Testis (tissue), 3 donors: ENCODE data around the gene CHRNB1. TPM values are rescaled to one million over a fixed set of nuclear protein-coding genes. Genes with fewer than 3 reads are reported as not detected.

ENCODE experiments used
- DNase-seq: peaks from one replicate; pipeline ENCODE4 v3.0.0-alpha.2; 2019
- H3K27ac ChIP-seq, 2 donors: fragments of 200-600 bp; sonication (generic); one replicate each; pipeline ENCODE4 v1.5.1; 2019
- H3K27me3 ChIP-seq: fragments of 200-600 bp; sonication (generic); one replicate; pipeline ENCODE4 v1.5.1; 2019
- H3K36me3 ChIP-seq: fragments of 200-600 bp; sonication (generic); one replicate; pipeline ENCODE4 v1.5.1; 2017; ENCODE audit warnings: low read depth; ENCODE audit errors: missing control alignments
- H3K4me1 ChIP-seq: fragments of 200-600 bp; sonication (generic); one replicate; pipeline ENCODE4 v1.5.1; 2019
- H3K4me3 ChIP-seq, 2 donors: fragments of 200-600 bp; sonication (generic); one replicate each; pipeline ENCODE4 v1.5.1; 2017 to 2019
- H3K9me3 ChIP-seq: fragments of 200-600 bp; sonication (generic); one replicate; pipeline ENCODE4 v1.5.1; 2017
- CTCF ChIP-seq, 3 experiments: fragments of 450-650 bp in 2 of 3; fragments of 200-600 bp in 1 of 3; sonication (generic) in 1 of 3; IDR thresholded peaks; one replicate each; pipeline ENCODE4 v1.5.1; 2016 to 2019; ENCODE audit warnings: antibody characterized with exemption in 3 of 3, mild to moderate bottlenecking in 2 of 3, moderate library complexity in 1 of 3
- POLR2A ChIP-seq: fragments of 450-650 bp; IDR thresholded peaks from one replicate; pipeline ENCODE4 v1.6.1; 2017; ENCODE audit warnings: antibody characterized with exemption, mild to moderate bottlenecking, moderate library complexity
- WGBS, 2 donors: methylation state at CpG; one replicate each; pipeline ENCODE4 v1.1.5; 2018; 5-methylcytosine and 5-hydroxymethylcytosine counted together
- intact Hi-C: fragments of 100-400 bp; cut with DNase I; formaldehyde crosslinking; loops from one replicate; pipeline ENCODE4 v1.15.1; 2023; ENCODE audit warnings: low total_unique reads
- polyA plus RNA-seq: library from polyadenylated mRNA; stranded (reverse); fragments of 350-450 nt; fragmentation: Illumina TruSeq; extraction: RNeasy Lipid Tissue Mini Kit (QIAGEN cat#74804); gene quantifications from one replicate; pipeline ENCODE4 v1.2.3, GENCODE V29; 2014; ENCODE audit warnings: low read depth, low replicate concordance; ENCODE audit not compliant: insufficient read depth
- total RNA-seq, 2 donors: library from RNA; depleted of rRNA; stranded (reverse); fragments of >200 nt; gene quantifications; one replicate each; pipeline ENCODE4 v1.2.3, GENCODE V29; 2016

The CHRNB1 gene
- total and polyA plus RNA-seq, 3 donors from 2014 or later, result 6.2 to 7.4 (median 6.9) TPM

- Histone ChIP-seq H3K36me3 (no peaks in the 10 kb centered on the region), H3K27ac (no peak overlapping the region), H3K27me3 (no peaks in the 10 kb centered on the region), H3K9me3 (no peaks in the 10 kb centered on the region), H3K4me1 (no peaks in the 10 kb centered on the region), H3K4me3 (no peak overlapping the region)
- intact Hi-C loops, result no loop called here
- no peak for TF ChIP-seq POLR2A
- TF ChIP-seq CTCF (IDR thresholded peaks at IDR 0.05), result no peak
- 73 to 91% methylated on average over 5 to 18 of the region's 18 CpGs for WGBS, 2 donors
- DNase-seq, result no peak
Observed at GRCh38 chr17:7418472-7419152, 26.2 kb upstream of the CHRNB1 start.

DNA sequence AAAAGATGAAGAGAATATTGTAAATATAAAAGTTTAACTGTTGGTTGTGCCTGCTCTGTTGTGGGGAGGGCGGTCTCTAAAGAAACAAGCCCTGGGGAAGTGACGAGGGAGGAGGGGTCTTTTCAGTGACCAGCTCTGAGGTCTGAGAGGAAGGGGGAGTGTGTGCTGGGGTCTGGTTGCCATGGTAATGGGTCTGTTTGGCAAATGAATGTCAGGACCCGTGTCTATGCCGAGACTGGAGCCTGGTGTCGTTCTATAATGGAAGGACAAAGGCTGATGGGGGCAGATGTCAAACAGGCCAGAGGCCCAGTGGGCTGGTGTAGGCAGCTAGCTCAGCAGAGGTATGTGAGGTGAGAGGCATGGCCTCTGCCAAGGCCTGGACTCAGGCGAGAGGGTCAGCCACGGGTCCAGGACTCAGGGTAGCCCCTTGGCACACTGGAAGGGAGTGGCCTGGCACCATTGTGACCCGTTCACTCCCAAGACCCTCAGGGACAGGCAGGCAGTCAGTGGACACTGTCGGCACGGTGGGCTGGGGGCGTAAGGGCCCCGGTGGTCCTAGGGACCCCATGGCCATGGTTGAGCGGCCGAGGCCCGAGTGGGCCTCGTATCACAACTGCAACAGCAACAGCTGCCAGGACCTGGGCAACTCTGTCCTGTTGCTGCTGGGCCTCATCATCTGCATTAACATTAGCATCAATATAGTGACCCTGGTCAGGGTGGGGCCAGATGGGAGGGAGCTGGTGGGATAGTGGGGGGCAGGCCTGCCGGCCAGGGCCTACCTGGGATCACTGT, 24.8 kb upstream of the CHRNB1 start, which contains the start of gene SPEM1:
Gene SPEM1, plus strand, starts transcription at position 506 of the 792 bp plus-strand sequence. Its CDS starts 61 bp downstream, at position 567.
- intact Hi-C loops, result no loop called here
- Histone ChIP-seq H3K36me3 (no peaks in the 10 kb centered on the region), H3K9me3 (no peaks in the 10 kb centered on the region)

DNA sequence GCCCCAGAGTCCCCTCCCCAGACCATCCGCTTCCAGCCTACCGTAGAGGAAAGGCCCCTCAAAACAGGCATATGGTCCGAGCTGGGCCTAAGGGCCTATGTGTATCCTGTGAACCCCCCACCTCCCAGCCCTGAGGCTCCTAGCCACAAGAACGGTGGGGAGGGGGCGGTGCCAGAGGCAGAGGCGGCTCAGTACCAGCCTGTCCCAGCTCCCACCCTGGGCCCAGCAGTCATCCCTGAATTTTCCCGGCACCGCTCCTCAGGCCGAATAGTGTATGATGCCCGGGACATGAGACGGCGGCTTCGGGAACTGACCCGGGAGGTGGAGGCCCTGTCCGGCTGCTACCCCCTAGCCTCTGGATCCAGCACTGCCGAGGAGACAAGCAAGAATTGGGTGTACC, 23.7 kb upstream of the CHRNB1 start:
- Histone ChIP-seq H3K4me3 (no peak overlapping the region), H3K36me3 (no peaks in the 10 kb centered on the region), H3K4me1 (no peaks in the 10 kb centered on the region), H3K27me3 (no peaks in the 10 kb centered on the region), H3K9me3 (no peaks in the 10 kb centered on the region), H3K27ac (no peak overlapping the region)
- intact Hi-C loops, result no loop called here
- no peak for DNase-seq
- 91 to 94% methylated on average over 15 to 16 of the region's 16 CpGs for WGBS, 2 donors
- TF ChIP-seq CTCF (IDR thresholded peaks at IDR 0.05) (no peak), POLR2A (no peak)

More for the DNA sequence above, 24.8 kb upstream of the CHRNB1 start, which contains the start of gene SPEM1:
- Histone ChIP-seq H3K4me3 (no peak within 1 kb of the TSS), H3K27ac (no peak within 1 kb of the TSS), H3K4me1 (no peaks in the 10 kb centered on the region), H3K27me3 (no peaks in the 10 kb centered on the region)
- 79 to 81% methylated on average over 9 to 17 of the region's 17 CpGs for WGBS, 2 donors
- no peak for TF ChIP-seq CTCF (IDR thresholded peaks at IDR 0.05)
- TF ChIP-seq POLR2A, result no peak
- no peak for DNase-seq

GRCh38 chr17:7423679-7424078, 21.2 kb upstream of the CHRNB1 start:
- Histone ChIP-seq H3K9me3 (no peaks in the 10 kb centered on the region), H3K27ac (no peak overlapping the region), H3K4me3 (no peak overlapping the region), H3K27me3 (no peaks in the 10 kb centered on the region), H3K4me1 (no peaks in the 10 kb centered on the region), H3K36me3 (no peaks in the 10 kb centered on the region)
- no peak for TF ChIP-seq CTCF (IDR thresholded peaks at IDR 0.05)
- no peak for TF ChIP-seq POLR2A
- WGBS, 2 donors, result 77 to 84% methylated on average over 4 of the region's 4 CpGs
- intact Hi-C loops, result no loop called here
- no peak for DNase-seq
